GM18502 (cell line): Measurements from ENCODE around the gene BDKRB2.

Experiments used
- ATAC-seq: cut with Tn5 transposase; IDR thresholded peaks from one replicate; pipeline ENCODE4 v1.9.1; 2021; ENCODE audit warnings: mild to moderate bottlenecking; ENCODE audit not compliant: unreplicated experiment, poor library complexity

Gene BDKRB2

DNA sequence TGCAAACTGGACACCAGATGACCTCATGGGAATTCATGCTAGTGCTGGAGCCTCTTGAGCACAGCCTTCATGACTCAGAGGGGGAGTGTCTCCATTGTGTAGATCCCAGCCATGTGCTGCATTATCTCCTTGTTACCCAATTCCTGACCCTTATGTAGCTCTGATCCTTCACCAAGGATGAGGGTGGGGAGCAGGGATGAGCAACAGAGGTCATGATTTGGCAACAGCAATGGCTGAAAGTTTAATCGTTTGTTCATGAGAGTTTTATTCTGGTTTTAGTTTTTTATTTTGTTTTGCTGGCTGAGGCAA, 41.9 kb downstream of the BDKRB2 start:
- no peak for ATAC-seq

DNA sequence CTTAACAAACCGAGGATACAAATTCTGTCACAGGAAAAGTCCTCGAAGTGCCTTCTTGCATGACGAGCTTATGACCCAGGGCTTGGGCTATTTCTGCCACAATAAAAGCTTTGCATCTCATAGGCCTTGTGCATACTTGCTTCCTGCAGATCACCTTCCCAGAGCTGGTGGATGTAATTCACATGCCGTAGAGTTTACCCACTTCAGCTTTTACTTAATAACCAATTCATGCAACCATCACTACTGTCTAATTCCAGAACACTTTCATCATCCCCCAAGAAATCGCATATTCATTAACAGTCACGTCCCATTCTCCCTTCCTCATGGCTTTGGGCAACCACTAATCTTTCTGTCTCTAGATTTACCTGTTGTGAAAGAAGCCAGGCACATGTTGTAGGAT, 42.4 kb downstream of the BDKRB2 start:
- no peak for ATAC-seq

DNA sequence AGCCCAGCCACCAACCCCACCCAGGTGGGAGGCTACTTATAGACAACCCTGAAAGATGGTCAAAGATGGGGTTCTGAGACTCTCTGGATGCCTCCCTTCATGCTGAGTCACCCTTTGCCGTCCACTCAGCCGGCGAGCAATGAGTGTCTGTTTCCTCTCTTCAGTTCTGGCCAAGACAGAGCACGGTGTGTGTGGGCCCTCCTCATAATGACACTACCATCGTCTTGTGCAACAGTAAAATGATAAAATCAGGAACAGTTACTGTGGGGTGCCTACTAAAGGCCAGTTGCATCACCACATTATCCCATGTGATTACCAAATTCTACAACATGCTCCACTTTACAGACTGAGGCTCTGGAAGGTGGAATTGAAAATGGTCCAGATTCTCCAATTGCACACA, 44.4 kb downstream of the BDKRB2 start:
- ATAC-seq, result no peak

DNA sequence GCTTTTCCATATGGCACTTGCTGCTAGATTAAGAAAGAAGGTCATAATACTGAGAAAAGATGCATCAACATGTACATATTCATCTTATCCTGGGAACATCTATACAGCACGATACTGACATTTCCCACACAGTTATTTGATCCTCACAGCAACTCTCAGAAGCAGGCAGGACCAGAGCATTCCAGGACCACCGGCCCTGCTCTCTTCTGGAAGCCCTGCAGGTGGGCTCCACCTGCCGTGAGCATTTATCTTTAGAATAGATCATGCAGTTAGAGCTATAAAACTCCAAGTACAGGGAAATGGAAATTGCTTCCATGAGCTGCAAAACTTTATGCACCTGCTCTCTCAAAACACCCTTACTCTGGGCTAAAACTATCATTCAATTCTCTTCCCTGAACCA, 45.8 kb downstream of the BDKRB2 start:
- no peak for ATAC-seq

DNA sequence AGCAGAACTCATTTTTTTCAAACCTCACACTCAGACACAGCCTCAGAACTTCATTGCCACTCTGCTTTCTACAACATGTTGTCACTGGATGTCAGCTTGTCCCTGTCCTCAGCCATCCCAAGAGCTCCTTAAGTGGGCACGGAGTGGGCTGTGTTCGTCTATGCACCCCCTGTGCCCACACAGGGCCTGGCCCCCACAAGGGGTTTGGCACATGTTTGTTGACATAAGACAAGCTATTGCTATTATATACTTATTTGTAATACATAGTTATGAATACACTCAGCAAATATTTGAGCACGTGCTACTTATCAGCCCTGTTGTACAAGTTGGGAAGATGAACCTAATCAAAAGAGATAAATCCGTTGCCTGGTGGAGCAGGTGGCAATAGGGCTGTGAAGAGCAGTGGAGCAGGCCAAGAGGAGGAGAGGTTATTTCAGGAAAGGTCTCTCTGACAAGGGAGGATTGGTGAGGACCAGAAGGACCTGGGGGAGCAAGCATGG, 47.1 kb downstream of the BDKRB2 start:
- no peak for ATAC-seq

DNA sequence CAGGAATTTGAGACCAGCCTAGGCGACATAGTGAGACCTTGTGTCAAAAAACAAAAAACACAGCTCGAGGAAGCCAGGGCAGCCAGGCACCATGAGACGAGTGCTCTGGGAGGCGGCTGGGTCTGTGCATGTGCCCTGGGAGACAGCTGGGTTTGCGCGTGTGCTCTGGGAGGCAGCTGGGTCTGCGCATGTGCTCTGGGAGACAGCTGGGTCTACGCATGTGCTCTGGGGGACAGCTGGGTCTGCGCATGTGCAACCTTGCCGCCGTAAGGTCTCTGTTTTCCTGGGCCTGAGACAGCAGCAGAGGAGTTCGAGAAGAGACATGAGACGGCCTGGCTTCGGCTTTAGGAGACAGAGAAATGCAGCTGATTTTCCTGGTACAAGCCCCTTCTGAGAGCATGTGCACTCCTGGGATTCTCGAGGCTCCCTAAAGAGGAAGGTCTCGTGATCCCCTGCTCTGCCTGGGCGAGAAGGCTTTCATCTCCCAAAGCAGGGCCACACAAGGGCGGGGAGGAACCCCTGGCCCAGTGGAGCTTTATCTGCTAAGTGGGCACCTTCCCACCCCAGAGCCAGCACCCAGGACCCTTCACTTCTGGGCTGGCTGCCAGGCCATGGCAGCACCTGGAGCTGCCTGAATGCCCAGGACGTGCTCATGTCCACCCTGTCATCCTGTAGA, 47.8 kb downstream of the BDKRB2 start:
- ATAC-seq, result no peak

DNA sequence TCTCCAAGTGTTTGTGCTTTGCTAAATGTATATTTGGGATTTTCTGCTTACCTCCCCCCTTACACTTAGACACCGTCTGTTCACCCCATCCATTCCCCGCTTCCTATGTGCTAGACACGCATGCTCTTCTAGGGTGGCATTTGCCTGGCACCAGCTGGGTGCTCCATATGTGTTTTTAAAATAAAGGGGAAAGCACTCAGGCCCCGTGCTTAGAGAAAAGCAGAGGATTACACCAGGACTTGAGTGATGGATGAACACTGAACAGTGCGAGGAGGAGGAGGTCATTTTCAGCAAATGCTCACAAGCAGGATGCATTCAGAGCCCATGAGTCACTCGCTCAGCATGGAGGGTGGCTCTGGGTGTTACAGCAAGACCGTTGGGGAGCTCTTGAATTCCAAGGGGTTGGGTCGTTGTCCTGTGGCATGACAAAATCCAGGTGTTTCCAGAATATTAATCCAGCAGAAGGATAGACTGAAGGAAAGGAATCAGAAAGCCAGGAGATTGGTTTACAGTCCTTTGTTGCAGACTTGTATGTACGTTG, 48.4 kb downstream of the BDKRB2 start:
- no peak for ATAC-seq

DNA sequence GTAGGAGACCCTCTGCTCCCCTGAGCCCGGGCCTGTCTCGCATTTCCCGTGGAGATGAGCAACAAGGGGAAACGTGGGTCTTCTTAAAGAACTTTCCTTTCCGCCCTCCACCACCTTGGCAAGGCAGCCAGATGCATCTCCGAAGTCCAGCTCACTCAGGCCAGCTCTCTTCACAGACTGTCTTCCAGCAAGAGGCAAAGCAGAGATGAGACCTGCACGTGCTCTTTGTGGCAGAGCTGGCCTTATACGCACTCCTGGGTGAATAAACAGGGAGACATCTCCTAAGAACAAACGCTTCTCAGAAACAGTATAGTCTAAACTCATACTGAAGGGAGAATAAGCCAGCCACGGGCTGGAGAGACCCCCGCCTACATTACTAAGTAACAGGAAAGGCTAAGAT, 50.0 kb downstream of the BDKRB2 start:
- no peak for ATAC-seq

DNA sequence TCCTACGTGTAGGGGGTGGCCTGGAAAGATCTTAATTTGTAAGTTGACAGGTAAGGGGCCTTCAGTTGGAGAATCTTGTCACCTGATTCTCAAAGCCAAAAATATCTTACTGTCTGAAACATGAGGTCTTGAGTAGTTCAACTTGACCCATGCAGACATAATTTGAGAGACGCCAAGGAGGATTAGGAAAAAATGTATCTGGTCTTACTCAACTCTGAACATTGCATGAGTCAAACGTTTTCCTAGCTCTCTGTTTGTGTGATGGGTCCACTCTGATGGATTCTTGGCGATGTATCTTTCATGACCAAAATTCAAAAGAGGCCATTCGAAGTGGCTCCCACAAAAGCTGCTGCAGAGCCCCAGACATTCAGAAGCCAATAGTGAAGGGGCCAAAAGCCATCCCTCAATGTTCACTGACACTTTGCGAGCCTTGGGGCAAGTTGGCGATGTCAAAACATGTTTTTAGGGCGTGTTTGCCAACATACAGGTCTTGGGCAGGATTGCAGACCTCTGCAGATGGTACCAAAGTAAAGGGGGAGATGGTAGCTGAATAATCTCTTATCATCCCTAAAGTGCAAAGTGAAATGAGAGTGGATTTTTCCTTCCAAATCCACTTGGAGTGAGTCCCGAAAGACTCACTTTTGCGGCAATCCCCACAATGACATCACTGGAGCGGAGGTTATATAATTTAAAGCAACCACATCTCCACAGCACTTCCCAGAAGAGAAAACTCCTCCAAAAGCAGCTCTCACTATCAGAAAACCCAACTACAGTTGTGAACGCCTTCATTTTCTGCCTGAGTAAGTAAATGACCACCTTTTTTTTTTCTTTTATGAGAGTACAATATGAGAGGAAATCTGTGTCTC, 51.1 kb downstream of the BDKRB2 start, which contains the start of gene BDKRB1:
Gene BDKRB1, plus strand, starts transcription at position 710 of the 866 bp plus-strand sequence. CDS start 7,473 bp downstream, outside the sequence.
- no peak for ATAC-seq

DNA sequence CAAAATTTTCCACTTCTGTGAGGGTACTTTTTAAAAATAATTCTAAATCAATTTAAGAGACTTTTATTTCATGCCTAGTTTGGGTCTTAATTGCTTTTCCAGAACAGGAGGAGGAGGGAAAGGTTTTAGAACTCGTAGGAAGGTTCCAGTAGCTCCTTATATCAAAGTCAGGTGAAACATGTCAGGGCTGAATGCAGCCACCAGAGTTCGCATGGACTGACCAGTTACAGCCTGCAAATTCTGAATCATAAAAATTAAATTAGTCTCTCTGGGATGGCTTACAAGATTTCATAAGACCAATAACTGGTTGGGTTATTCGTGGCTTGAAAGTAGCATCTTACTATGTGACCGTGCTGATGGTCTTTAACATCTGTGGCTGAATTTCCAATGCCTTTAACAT, 51.8 kb downstream of the BDKRB2 start:
- no peak for ATAC-seq

DNA sequence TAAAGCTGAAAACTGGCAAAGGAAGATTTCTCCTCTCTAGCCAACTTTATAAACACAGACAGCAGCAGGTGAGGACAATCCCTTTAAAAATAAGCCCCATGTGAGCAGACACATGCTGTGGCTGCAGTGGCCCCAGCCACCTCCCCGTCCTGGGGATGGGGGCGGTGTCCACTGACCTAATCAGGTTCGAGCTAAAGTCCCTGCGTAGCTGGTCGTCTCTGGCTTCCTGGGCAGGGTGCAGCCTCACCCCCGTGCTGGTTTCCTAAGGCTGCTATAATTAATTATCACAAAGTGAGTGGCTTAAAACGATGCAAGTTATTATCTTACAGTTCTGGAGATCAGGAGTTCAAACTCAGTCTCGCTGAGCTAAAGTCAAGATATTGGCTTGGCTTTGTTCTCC, 52.4 kb downstream of the BDKRB2 start:
- no peak for ATAC-seq

DNA sequence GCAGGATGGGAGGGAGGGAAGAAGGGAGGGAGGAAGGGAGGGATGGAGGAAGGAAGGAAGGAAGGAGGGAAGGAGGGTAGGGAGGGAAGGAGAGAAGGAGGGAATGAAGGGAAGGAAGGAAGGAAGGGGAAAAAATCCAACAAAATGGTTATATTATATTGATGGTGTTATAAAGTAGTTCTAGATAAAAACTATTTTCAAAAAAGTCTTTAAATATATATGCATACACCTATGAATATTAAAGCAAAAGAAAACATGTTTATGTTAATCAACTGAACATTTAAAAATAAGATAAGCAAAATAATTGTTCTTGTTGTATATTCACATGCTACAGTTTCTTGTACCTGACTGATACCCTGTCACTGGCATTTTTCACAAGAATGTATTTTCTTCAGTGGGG, 53.3 kb downstream of the BDKRB2 start:
- ATAC-seq, result no peak

DNA sequence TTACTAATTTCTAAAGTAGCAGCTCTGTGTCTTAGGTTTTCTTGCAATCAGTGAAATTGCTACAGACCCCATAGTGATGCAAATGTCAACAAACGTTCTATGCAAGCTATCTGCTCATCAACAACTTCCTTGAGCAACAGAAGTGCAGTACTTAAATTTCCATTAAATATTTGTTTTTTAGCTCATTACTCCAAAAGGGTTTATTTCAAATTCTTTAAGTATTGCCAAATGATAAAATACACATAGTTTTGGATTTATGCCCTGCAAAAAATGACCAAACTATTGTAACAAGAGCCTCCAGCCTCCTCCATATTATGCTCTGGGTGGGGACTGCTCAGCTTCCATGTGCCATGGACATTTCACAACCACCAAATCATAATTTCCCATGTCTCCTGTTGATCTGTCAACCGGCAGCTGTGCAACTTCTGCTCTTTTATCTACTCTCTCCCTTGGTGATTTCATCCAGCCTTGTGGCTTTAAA, 55.7 kb downstream of the BDKRB2 start:
- no peak for ATAC-seq

DNA sequence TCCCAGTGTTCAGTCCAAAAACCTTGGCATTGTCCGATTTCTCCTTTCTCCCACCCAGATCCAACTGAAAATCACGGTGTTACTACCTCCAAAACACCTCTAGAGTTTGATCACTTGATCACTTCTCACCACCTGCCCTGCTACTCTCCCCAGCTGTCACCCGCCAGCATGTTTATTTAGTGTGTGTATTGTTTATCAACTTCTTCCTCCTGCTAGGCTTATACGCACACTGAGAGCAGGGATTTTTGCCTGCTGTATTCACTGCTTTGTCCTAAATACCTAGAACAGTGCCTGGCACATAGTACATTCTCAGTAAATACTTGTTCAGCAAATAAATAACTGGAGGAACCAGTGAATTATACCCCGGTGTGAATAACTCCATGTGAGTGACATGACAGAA, 56.4 kb downstream of the BDKRB2 start:
- no peak for ATAC-seq

DNA sequence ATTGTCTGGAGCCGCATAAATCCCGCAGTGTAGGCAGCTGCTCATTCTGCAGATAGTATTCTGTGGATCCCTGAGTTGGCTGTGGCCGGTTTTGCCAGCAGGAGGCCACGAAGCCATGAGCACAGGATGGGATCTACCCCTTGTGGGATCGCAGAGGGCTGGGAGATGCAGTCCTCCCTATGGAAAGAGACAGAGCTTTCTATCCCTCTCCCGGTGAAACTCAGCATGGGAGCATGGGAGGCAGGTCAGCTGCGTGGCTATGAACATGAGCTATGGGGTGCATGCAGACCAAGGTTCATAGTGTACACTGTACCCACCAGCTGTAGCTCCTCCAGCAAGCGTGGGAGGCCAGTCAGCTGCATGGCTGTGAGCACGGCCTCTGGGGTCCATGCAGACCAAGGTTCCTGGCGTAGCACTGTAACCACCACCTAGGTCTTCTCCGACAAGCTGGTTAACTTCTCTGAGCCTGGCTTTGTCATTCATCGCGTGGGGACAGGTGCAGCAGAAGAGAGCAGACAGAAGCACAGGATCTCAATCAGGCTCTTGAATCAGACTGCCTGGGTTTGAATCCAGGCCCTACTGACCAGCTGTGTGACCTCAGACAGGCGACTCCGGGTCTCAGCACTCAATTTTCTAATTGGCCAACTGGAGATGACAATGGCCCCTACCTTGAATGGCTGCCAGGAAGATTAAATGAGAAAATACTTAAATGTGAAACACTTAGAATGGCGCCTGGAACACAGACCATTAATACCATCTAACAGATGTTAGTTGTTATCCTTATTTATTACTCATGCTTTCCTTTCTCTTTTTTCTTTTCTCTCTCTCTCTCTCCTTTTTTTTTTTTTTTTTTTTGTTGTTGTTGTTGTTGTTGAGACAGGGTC, 57.4 kb downstream of the BDKRB2 start:
- no peak for ATAC-seq

DNA sequence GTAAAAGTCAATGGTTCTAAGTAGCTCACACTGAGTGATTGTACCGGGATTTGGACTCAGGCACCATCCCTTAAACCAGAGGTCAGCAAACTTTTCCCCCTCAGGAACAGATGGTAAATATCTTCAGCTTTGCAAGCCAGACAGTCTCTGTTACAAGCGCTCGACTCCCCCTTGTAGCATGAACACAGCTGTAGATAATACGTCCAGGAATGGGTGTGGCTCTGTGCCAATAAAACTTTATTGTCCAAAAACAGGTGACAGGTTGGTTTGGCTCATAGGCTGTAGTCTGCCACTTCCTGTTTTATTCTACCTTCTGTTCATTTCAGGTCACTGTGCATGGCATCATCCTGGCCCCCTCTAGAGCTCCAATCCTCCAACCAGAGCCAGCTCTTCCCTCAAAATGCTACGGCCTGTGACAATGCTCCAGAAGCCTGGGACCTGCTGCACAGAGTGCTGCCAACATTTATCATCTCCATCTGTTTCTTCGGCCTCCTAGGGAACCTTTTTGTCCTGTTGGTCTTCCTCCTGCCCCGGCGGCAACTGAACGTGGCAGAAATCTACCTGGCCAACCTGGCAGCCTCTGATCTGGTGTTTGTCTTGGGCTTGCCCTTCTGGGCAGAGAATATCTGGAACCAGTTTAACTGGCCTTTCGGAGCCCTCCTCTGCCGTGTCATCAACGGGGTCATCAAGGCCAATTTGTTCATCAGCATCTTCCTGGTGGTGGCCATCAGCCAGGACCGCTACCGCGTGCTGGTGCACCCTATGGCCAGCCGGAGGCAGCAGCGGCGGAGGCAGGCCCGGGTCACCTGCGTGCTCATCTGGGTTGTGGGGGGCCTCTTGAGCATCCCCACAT, 58.9 kb downstream of the BDKRB2 start:
- no peak for ATAC-seq

DNA sequence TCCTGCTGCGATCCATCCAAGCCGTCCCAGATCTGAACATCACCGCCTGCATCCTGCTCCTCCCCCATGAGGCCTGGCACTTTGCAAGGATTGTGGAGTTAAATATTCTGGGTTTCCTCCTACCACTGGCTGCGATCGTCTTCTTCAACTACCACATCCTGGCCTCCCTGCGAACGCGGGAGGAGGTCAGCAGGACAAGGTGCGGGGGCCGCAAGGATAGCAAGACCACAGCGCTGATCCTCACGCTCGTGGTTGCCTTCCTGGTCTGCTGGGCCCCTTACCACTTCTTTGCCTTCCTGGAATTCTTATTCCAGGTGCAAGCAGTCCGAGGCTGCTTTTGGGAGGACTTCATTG, 59.5 kb downstream of the BDKRB2 start:
- ATAC-seq, result no peak

DNA sequence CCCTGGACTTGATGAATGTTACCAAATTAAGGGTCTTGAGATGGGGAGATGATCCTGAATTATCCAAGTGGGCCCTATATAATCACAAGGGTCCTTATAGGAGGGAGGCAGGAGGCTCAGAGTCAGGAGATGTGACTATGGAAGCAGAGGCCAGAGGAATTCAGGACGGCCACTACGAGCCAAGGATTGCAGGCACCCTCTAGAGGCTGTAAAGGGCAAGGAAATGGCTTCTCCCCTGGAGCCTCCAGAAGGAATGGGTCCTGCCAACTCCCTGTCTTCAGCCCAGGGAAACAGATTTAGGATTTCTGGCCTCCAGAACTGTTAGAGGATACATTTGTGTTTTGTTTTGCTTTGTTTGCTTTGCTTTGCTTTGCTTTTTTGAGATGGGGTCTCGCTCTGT, 60.2 kb downstream of the BDKRB2 start:
- ATAC-seq, result no peak

DNA sequence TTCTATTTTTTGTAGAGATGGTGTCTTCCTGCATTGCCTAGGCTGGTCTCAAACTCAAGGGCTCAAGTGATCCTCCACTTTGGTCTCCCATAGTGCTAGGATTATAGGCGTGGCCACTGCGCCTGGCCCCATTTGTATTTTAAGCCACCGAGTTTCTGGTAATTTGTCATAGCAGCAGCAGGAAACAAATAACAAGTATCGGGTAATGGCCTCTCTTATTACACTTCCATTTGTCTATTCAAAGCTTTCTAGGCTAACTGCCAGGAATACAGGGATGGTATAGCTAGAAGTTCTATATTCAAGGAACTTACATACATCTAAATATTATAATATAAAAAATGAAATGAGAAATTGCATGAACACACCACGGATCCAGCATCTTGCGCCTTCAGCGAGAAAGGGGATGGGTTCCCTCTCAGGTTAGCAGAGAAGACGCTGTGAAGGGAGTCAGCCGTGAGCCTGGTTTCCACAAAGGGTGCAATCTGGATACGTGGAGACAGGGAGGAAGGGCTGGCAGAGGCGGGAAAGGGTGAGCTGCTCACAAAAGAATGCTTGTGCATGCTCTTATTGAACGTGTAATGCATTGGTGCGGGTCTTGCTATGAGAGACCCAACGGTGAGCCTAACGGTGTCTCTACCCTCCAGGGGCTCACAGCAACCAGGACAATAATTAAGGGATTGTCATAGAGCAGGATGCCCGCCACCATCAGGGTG, 60.9 kb downstream of the BDKRB2 start:
- no peak for ATAC-seq
